ENCODE measurements around the gene DISP3.

Gene DISP3

DNA sequence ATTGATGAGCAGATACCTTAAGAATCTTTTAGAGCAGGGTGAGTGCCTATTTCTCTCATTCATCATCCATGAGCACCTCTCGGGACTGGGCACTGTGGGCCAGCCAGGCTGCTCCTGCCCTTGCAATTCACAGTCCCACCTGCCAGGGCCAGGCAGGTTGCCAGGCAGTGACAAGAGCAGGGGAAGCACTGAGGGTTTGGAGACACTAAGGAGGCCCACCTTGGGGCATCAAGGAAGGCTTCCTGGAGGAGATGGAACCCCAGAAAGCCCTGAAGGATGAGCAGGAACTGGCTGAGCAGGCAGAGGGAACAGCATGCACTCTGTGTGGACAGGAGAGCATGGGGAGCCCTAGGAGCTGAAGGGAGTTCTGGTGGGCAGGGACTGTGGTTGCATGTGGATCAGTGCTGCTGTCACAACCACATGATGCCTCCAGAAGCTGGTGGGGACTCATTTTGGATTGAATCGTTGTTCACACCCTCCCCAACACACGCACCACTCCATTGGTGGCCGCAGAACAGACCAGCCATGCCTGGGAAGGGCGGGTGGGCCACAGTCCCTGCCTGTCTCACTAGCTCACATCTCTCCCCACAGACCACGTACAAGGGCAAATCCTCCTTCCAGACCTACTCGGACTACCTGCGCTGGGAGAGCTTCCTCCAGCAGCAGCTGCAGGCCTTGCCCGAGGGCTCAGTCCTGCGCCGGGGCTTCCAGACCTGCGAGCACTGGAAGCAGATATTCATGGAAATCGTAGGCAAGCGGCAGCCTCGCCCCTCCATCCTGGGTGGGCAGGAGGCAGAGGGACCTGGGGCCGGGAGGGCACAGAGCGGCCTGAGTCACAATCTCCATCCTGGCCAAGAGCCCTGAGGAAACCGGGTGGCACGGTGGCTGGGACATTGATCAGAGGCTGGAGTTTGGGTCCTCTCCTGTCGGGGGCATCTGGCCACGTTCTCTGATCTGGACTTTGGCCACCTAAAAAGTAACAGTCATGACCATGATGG, 55.1 kb downstream of the DISP3 start:
- H3K36me3 ChIP-seq (ENCODE audit: low read depth): no peaks in the 10 kb centered on the region
- H3K27ac ChIP-seq (ENCODE audit: poor library complexity, severe bottlenecking): no peak overlapping the region
- H3K27me3 ChIP-seq (ENCODE audit: insufficient read depth, poor library complexity, severe bottlenecking): no peaks in the 10 kb centered on the region
- no peaks in the 10 kb centered on the region for H3K9me3 ChIP-seq (ENCODE audit: severe bottlenecking)
- no peak for ATAC-seq (ENCODE audit: low read depth)
- TF ChIP-seq, protein P1, sequence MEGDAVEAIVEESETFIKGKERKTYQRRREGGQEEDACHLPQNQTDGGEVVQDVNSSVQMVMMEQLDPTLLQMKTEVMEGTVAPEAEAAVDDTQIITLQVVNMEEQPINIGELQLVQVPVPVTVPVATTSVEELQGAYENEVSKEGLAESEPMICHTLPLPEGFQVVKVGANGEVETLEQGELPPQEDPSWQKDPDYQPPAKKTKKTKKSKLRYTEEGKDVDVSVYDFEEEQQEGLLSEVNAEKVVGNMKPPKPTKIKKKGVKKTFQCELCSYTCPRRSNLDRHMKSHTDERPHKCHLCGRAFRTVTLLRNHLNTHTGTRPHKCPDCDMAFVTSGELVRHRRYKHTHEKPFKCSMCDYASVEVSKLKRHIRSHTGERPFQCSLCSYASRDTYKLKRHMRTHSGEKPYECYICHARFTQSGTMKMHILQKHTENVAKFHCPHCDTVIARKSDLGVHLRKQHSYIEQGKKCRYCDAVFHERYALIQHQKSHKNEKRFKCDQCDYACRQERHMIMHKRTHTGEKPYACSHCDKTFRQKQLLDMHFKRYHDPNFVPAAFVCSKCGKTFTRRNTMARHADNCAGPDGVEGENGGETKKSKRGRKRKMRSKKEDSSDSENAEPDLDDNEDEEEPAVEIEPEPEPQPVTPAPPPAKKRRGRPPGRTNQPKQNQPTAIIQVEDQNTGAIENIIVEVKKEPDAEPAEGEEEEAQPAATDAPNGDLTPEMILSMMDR (IDR thresholded peaks at IDR 0.05; ENCODE audit: poor library complexity, severe bottlenecking): no peak
- peak; percentile 49 for DNase-seq (ENCODE audit: low spot score)
- H3K4me3 ChIP-seq (ENCODE audit: severe bottlenecking): no peak overlapping the region
- no peaks in the 10 kb centered on the region for H3K4me1 ChIP-seq (ENCODE audit: insufficient read depth, poor library complexity, severe bottlenecking)

DNA sequence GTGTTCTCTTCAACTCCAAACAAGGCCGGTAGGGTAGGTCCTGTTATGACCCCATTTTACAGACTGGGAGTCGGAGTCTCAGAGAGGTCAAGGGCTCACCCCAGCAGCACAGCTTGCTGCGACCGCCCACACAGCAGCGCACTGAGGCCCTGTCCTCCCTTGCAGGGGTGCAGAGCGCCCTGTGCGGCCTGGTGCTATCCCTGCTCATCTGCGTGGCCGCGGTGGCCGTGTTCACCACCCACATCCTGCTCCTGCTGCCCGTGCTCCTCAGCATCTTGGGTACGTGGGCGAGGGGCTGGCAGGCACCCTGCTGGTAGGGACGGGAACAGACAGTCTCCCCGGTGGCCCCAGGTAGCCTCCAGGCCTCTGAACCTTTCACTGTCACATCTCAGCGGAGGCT, 55.9 kb downstream of the DISP3 start:
- H3K4me1 ChIP-seq (ENCODE audit: insufficient read depth, poor library complexity, severe bottlenecking): no peaks in the 10 kb centered on the region
- no peaks in the 10 kb centered on the region for H3K9me3 ChIP-seq (ENCODE audit: severe bottlenecking)
- TF ChIP-seq, protein P1 (IDR thresholded peaks at IDR 0.05; ENCODE audit: poor library complexity, severe bottlenecking): no peak
- no peaks in the 10 kb centered on the region for H3K36me3 ChIP-seq (ENCODE audit: low read depth)
- ATAC-seq (ENCODE audit: low read depth): no peak
- peak; percentile 41 for DNase-seq (ENCODE audit: low spot score)
- H3K27me3 ChIP-seq (ENCODE audit: insufficient read depth, poor library complexity, severe bottlenecking): no peaks in the 10 kb centered on the region
- no peak overlapping the region for H3K4me3 ChIP-seq (ENCODE audit: severe bottlenecking)
- H3K27ac ChIP-seq (ENCODE audit: poor library complexity, severe bottlenecking): no peak overlapping the region

DNA sequence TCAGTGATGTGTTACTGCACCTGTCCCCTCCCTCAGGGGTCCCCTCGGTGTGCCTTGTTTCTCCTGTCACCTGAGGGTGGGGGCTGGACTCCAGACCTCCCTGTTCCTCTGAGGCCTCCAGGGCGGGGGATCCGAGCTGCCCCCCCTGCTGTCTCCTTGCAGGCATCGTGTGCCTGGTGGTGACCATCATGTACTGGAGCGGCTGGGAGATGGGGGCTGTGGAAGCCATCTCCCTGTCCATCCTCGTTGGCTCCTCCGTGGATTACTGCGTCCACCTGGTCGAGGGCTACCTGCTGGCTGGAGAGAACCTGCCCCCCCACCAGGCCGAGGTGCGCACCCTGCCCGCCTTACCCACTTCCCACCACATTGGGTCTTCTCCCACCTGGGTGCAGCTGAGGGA, 56.4 kb downstream of the DISP3 start:
- TF ChIP-seq, protein P1 (IDR thresholded peaks at IDR 0.05; ENCODE audit: poor library complexity, severe bottlenecking): no peak
- Histone ChIP-seq H3K27me3 (ENCODE audit: insufficient read depth, poor library complexity, severe bottlenecking) (no peaks in the 10 kb centered on the region), H3K36me3 (ENCODE audit: low read depth) (no peaks in the 10 kb centered on the region), H3K9me3 (ENCODE audit: severe bottlenecking) (no peaks in the 10 kb centered on the region), H3K4me3 (ENCODE audit: severe bottlenecking) (no peak overlapping the region), H3K4me1 (ENCODE audit: insufficient read depth, poor library complexity, severe bottlenecking) (no peaks in the 10 kb centered on the region), H3K27ac (ENCODE audit: poor library complexity, severe bottlenecking) (no peak overlapping the region)
- ATAC-seq (ENCODE audit: low read depth): no peak
- peak; percentile 44 for DNase-seq (ENCODE audit: low spot score)

DNA sequence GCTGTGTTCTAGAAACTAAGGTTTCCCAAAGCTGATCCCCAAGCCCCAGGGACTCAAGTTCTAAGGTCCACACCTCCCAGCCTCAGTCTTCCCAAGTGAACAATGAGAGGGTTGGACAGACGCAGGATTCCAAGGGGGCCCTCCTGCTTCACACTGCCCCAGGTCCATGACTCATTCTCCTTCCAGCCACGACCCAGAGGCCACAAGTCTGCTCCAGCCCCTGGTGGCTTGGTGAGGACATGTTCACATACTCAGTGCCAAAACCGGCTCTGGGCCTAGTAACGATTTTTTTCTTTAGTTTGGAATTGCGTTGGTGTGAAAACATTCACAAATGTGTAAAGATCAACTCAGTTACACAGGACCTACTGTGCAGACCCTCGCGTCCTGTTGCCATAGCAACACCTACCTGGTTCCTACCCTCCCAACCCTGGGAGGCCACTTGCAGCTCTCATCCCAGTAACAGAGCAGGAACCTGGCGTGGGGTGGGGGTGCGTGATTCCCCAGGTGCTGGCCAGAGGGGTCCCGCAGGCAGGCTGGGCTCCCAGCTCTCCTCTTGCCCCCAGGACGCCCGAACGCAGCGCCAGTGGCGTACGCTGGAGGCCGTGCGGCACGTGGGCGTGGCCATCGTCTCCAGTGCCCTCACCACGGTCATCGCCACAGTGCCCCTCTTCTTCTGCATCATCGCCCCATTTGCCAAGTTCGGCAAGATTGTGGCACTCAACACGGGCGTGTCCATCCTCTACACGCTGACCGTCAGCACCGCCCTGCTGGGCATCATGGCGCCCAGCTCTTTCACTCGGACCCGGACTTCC, 57.0 kb downstream of the DISP3 start:
- DNase-seq (ENCODE audit: low spot score) (peak; percentile 45), ATAC-seq (ENCODE audit: low read depth) (no peak)
- TF ChIP-seq, protein P1 (IDR thresholded peaks at IDR 0.05; ENCODE audit: poor library complexity, severe bottlenecking): no peak

More for the DNA sequence above, 57.0 kb downstream of the DISP3 start:
- Histone ChIP-seq H3K4me3 (ENCODE audit: severe bottlenecking) (no peak overlapping the region), H3K27me3 (ENCODE audit: insufficient read depth, poor library complexity, severe bottlenecking) (no peaks in the 10 kb centered on the region), H3K36me3 (ENCODE audit: low read depth) (no peaks in the 10 kb centered on the region), H3K27ac (ENCODE audit: poor library complexity, severe bottlenecking) (no peak overlapping the region), H3K9me3 (ENCODE audit: severe bottlenecking) (no peaks in the 10 kb centered on the region), H3K4me1 (ENCODE audit: insufficient read depth, poor library complexity, severe bottlenecking) (no peaks in the 10 kb centered on the region)
